ENCODE measurements around the gene SLX4IP.

SLX4IP gene

DNA sequence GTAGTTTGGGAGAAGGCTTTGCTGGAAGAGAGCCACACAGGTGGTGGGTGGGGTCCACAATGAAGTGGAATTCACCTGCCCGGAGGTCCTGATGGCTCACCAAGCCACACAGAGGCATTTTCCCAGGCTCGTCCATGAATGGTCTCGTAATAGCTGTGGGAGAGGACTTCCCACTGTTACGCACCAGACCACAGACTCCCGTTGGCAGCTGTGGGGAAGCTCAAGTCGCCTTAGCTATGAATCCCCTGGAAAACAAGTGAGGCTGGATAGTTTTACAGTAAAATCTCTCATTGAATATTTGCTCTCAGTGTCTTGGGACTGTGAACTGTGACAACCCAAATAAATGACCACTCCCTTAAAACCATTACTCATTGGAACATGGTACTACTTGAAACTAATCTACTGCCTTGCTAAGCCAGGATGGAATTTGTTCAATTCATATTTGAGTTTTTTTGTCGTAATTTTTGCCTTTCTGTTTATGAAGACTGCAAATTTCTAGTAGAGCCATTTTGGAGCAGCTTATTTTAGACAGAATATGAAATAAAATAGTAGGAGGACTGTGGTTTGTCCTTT is 159.3 kb downstream of the SLX4IP start:
- Histone ChIP-seq H3K9ac (ENCODE audit: low read depth, low read length) (no peak overlapping the region), H3K36me3 (ENCODE audit: insufficient read depth, low read length) (no peaks in the 10 kb centered on the region), H3K9me3 (ENCODE audit: control insufficient read depth, insufficient read depth, low read length) (no peaks in the 10 kb centered on the region), H3K4me1 (ENCODE audit: insufficient read depth, low read length) (no peaks in the 10 kb centered on the region)

DNA sequence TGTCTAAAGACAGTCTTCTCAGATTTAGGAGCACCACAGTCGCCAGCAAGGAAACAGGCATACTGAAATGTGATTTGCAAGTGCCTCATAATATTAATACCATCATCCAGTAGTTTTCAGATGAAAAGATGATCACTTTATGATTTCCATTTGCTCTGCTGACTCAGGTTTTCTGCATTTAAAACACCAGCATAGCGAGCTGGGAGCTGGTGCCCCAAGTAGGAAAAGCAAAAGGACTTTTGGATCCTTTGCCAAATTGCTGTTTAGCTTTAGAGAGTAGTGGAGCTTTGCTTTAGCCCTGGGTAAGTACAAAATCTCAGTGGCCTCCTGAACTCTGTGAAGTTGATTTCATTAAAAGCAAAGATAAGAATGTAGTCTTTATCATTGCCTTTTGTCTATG is 160.2 kb downstream of the SLX4IP start:
- Histone ChIP-seq H3K4me1 (ENCODE audit: insufficient read depth, low read length) (no peaks in the 10 kb centered on the region), H3K36me3 (ENCODE audit: insufficient read depth, low read length) (no peaks in the 10 kb centered on the region), H3K9ac (ENCODE audit: low read depth, low read length) (no peak overlapping the region), H3K9me3 (ENCODE audit: control insufficient read depth, insufficient read depth, low read length) (no peaks in the 10 kb centered on the region)

DNA sequence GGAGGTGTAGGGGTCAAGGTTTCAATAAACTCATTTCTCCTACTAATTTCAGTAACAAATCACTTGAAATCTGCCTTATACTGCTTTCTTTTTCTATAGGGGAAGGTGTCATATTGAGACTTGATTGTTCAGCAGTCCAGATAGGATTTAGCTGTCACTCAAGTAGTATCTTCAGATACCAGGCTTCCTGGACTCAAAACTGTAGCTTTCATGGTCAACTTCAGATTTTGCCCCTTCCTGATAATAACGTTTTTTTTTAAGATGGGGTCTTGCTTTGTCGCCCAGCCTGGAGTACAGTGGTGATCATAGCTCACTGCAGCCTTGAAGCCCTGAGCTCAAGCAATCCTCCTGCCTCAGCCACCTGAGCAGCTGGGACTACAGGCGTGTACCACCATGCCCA is 160.9 kb downstream of the SLX4IP start:
- no peaks in the 10 kb centered on the region for H3K4me1 ChIP-seq (ENCODE audit: insufficient read depth, low read length)
- H3K9me3 ChIP-seq (ENCODE audit: control insufficient read depth, insufficient read depth, low read length): no peaks in the 10 kb centered on the region
- no peaks in the 10 kb centered on the region for H3K36me3 ChIP-seq (ENCODE audit: insufficient read depth, low read length)
- no peak overlapping the region for H3K9ac ChIP-seq (ENCODE audit: low read depth, low read length)

DNA sequence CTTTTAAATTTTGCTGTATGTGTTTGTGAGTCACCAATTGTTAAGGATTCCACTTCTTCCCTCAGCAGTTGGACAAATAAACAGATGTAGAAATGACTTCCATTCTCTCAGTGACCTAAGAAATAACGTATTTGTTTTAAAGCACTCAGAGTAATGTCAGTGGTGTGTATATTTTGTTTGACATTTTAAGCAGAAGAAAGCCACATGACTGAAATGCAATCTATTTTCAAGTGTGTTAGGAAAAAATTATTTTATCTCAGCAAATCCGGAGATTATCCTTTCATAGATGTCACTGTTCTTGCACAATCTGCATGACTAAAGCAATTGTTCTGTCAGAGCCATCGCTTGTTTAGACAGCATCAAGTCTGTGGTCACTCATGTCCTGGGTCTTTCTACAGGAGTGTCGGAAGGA is 161.6 kb downstream of the SLX4IP start:
- Histone ChIP-seq H3K4me1 (ENCODE audit: insufficient read depth, low read length) (no peaks in the 10 kb centered on the region), H3K36me3 (ENCODE audit: insufficient read depth, low read length) (no peaks in the 10 kb centered on the region), H3K9ac (ENCODE audit: low read depth, low read length) (no peak overlapping the region), H3K9me3 (ENCODE audit: control insufficient read depth, insufficient read depth, low read length) (no peaks in the 10 kb centered on the region)

DNA sequence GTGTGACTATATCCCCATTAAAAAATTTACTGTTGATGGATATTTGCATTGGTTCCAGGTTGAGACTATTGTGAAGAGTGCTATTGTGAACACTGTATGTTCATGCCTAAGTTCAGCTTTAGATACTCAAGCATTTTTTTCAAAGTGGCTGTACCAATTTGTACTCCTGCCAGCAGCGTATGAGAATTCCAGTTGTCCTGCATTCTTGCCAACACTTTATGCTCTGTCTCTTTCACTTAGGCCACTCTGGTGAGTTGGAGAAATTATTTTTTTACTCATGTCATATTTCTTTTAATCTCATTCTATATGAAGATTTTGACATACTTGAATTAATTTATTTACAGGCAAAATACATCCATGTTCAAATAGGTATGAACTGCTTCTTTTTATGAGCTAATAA is 162.5 kb downstream of the SLX4IP start:
- Histone ChIP-seq H3K36me3 (ENCODE audit: insufficient read depth, low read length) (no peaks in the 10 kb centered on the region), H3K9ac (ENCODE audit: low read depth, low read length) (no peak overlapping the region), H3K4me1 (ENCODE audit: insufficient read depth, low read length) (no peaks in the 10 kb centered on the region), H3K9me3 (ENCODE audit: control insufficient read depth, insufficient read depth, low read length) (no peaks in the 10 kb centered on the region)

DNA sequence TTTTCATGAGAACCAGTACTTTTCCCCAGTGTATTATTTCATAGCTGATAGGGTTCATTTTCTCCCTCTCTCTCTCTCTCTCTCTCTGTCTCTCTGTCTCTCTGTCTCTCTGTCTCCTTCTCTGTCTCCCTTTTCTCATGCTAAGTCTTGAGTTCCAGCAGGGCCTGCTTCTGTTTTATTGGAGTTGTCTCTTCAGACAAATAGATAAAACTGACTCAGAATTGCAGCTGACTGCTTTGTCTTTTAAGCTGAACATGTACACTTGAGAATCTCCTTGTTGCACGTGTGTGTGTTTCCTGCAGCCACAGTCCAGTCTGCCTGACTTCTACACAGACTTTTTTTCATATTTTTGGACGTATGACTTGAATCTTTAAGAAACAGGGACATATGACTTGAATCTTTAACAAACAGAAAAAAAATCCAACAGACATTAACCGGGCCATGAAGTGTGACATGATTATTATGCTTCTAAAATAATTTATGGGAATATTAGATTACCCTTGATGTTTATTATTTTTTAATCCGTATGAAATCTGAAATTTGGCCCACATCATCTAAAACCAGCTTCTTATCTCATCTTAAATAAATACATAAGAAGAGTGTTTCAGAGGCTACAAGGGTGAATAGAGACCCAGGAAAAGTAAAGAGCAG is 167.2 kb downstream of the SLX4IP start:
- H3K36me3 ChIP-seq (ENCODE audit: insufficient read depth, low read length): no peaks in the 10 kb centered on the region
- H3K9me3 ChIP-seq (ENCODE audit: control insufficient read depth, insufficient read depth, low read length): no peaks in the 10 kb centered on the region
- H3K9ac ChIP-seq (ENCODE audit: low read depth, low read length): no peak overlapping the region
- no peaks in the 10 kb centered on the region for H3K4me1 ChIP-seq (ENCODE audit: insufficient read depth, low read length)

DNA sequence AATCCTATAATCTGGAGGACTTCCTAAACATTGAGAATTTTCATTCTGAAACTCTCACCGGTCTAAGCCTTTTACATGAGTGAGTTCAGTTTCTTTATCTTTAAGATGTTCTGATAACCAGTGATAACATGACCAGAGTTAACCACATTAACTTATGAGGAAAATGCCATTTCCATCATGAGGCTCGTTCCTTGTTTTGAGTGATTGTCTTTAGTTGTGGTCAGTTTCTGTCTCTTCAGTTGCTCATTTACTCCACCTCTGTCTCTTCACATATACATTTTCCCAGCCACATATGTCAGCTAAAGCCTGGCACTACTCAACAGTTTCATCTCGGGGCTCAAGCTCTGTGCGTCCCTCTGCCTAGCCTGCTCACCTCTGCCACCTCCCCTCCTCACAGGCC is 168.3 kb downstream of the SLX4IP start:
- Histone ChIP-seq H3K4me1 (ENCODE audit: insufficient read depth, low read length) (no peaks in the 10 kb centered on the region), H3K36me3 (ENCODE audit: insufficient read depth, low read length) (no peaks in the 10 kb centered on the region), H3K9me3 (ENCODE audit: control insufficient read depth, insufficient read depth, low read length) (no peaks in the 10 kb centered on the region), H3K9ac (ENCODE audit: low read depth, low read length) (no peak overlapping the region)

DNA sequence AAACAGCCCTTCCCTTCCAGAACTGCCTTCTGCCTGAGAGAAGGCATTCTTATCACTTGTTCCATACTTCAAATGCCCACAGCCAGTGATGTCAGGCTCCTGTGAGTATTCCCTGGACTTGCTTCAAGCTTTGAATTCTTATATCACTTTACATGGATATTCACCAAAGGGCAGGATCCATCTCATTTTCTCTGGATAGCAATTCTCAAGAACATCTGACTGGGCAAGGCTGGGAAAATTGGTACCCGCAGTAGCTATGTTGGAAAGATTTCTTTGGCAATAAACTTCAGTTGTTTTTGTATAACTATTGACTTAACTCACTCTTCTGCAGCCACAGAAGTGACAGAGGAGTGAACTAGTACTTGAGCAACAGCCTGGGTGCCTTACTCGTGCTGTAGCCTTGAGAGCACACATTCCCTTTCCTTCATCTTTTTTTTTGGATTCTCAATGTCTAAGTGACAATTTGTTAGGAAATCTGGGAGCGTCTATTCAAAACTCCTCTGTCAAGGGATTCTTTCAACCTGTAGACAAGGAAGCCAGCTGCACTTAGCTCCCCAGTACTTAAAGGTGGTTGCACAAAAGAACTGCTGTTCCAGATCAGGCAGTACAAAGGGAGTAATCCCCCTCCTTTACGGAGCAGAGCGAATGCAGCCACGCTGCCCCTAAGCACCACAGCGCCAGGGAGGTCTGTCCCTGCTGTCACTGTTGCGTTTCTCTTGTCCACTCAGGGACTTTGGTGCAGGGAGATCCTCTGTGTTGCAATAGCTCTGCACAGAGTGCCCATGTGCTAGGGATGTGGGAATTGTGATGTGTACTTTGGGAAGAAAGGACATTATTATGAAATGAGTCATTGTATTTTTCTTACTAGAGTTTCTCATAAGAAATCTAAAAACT is 169.1 kb downstream of the SLX4IP start:
- H3K9ac ChIP-seq (ENCODE audit: low read depth, low read length): no peak overlapping the region
- no peaks in the 10 kb centered on the region for H3K4me1 ChIP-seq (ENCODE audit: insufficient read depth, low read length)
- H3K36me3 ChIP-seq (ENCODE audit: insufficient read depth, low read length): no peaks in the 10 kb centered on the region
- H3K9me3 ChIP-seq (ENCODE audit: control insufficient read depth, insufficient read depth, low read length): no peaks in the 10 kb centered on the region

DNA sequence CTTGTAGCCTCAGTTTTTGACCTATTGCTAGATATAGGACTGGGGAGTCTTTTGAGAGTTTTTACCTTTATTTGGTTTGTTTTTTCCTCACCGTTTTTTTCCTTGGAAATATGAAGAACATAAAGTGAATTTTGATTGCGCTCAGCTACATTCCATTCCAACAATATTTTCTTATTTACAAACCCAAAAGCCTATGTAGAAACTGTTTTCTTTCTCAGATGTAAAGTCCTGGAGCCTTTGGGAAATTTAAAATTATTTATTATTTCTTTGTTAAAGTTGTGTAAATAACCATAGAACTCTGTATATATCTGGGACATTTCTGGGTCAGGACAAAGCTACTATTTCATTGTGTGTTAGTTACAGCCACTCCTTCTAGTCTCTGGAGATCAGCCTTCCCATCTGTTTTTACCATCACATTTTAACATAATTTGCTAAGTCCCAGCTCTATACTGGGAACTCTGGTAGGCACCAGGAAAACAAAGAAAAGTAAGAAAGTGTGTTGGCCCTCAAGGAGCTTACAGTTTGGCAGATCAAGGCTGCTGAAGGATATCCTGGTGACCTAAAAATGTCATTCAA is 169.8 kb downstream of the SLX4IP start:
- Histone ChIP-seq H3K9me3 (ENCODE audit: control insufficient read depth, insufficient read depth, low read length) (no peaks in the 10 kb centered on the region), H3K4me1 (ENCODE audit: insufficient read depth, low read length) (no peaks in the 10 kb centered on the region), H3K36me3 (ENCODE audit: insufficient read depth, low read length) (no peaks in the 10 kb centered on the region), H3K9ac (ENCODE audit: low read depth, low read length) (no peak overlapping the region)

DNA sequence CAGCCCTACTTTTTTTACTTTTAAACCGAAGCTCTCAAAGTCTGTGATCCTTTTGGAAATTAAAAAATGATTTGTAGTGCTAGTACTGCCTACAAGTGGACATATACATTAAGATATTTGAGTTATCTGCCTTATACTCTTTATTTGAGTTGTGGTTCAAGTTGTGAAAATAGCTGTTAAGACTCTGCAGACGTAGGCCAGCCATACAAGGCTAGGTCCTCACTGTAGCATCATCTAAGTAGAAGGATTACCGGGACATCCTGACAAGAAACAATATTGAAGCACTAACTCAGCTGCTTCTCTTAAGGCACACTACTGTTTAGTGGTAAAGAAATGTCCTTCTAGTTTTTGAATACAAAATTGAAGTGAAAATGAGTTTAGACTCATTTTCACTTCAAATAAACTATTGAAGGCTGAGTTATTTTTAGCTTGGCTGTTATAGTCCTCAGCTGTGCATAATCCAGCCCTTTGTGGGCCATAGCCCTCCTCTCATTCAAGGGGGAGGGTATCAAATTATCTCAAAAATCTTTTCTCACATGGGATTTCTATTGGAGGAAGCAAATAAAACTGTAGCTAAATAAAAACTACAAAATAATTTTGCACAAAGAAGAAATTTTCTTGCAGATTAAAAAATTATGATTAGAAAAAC is 170.6 kb downstream of the SLX4IP start:
- Histone ChIP-seq H3K36me3 (ENCODE audit: insufficient read depth, low read length) (no peaks in the 10 kb centered on the region), H3K9me3 (ENCODE audit: control insufficient read depth, insufficient read depth, low read length) (no peaks in the 10 kb centered on the region), H3K9ac (ENCODE audit: low read depth, low read length) (no peak overlapping the region), H3K4me1 (ENCODE audit: insufficient read depth, low read length) (no peaks in the 10 kb centered on the region)

DNA sequence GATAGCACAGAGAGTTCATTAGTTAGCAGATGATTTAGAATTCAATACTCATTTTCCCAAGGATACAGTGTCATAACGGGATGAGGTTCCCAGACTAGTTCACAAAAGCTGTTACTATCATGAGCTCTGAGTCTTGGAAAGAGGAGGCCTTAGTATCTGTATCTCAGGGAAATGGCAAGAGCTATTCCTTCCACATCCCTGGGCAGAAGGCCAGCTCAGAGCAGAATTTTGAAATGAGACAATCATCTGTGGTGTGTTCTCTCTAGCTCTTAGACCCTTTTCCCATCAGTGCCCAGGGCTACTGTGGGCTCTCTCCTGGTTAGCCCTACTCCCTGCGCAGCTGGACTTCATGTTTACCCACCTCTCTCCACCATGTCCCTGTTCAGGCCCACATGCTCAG is 174.2 kb downstream of the SLX4IP start:
- H3K9me3 ChIP-seq (ENCODE audit: control insufficient read depth, insufficient read depth, low read length): no peaks in the 10 kb centered on the region
- H3K4me1 ChIP-seq (ENCODE audit: insufficient read depth, low read length): peaks cover 6% of the 10 kb centered on the region
- no peaks in the 10 kb centered on the region for H3K36me3 ChIP-seq (ENCODE audit: insufficient read depth, low read length)
- no peak overlapping the region for H3K9ac ChIP-seq (ENCODE audit: low read depth, low read length)

DNA sequence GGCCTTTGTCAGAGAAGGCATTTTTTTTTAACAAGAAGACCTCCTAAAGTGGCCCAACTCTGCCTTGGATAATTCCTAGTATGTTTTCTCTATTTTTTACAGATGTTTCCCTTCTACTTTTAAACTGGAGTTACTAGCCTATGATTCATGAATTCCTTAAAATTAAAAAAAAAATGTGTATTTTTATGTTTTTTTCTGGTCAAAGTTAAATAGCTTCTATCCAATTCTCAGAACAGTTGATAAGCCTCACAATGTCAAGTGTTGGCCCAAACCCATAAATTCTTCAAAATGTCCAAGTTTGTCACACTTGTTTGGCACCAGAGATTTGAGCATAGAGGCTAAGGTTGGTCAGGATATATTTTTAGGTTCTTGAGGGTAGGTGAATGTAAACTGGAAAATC is 174.7 kb downstream of the SLX4IP start:
- no peaks in the 10 kb centered on the region for H3K9me3 ChIP-seq (ENCODE audit: control insufficient read depth, insufficient read depth, low read length)
- no peaks in the 10 kb centered on the region for H3K36me3 ChIP-seq (ENCODE audit: insufficient read depth, low read length)
- peaks cover 6% of the 10 kb centered on the region for H3K4me1 ChIP-seq (ENCODE audit: insufficient read depth, low read length)
- no peak overlapping the region for H3K9ac ChIP-seq (ENCODE audit: low read depth, low read length)

DNA sequence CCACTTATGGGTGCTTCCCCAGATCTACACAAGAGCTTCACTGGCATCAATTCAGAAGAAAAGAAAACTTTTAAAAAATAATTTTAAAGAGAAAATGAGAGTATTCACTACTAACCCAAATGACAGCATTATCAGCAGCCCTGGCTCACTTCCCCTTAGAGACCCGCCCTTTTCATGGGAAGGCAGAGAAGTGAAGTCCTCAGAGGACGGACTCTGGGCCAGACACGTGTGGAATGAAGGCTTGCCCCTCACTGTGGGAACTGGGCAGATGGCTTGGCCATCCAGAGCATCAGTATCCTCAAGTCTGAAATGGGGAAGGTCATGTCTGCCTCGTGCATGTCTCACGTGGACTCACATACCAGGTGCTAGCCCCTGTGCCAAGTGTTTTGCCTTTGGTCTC is 175.1 kb downstream of the SLX4IP start:
- Histone ChIP-seq H3K36me3 (ENCODE audit: insufficient read depth, low read length) (no peaks in the 10 kb centered on the region), H3K9me3 (ENCODE audit: control insufficient read depth, insufficient read depth, low read length) (no peaks in the 10 kb centered on the region), H3K4me1 (ENCODE audit: insufficient read depth, low read length) (peaks cover 6% of the 10 kb centered on the region), H3K9ac (ENCODE audit: low read depth, low read length) (no peak overlapping the region)

DNA sequence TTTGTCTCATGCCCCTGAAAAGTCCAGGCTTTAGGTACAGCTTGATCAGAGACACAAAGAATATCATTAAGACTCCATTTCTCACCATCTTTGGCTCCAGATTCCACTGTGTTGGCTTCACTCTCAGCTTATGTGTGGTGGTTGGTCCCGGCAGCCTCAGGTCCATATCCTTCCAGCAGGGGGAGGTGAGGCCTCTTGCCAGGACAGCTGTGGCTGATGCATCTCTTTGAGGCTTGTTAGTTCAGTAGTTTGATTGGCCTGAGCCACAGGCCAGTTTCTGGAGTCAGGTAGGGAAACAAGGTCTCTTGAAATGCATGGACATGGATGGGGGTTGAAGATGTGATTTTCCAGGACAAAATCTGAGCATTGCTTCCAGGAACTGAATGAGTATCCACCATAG is 176.3 kb downstream of the SLX4IP start:
- Histone ChIP-seq H3K36me3 (ENCODE audit: insufficient read depth, low read length) (no peaks in the 10 kb centered on the region), H3K4me1 (ENCODE audit: insufficient read depth, low read length) (peaks cover 6% of the 10 kb centered on the region), H3K9ac (ENCODE audit: low read depth, low read length) (no peak overlapping the region), H3K9me3 (ENCODE audit: control insufficient read depth, insufficient read depth, low read length) (no peaks in the 10 kb centered on the region)
